Liver (tissue), 9 donors: Measurements from ENCODE around the gene ZMYND8. TPM values are rescaled to one million over a fixed set of nuclear protein-coding genes. Genes with fewer than 3 reads are reported as not detected.

ENCODE experiments used
- DNase-seq: peaks from one replicate; pipeline ENCODE4 v3.0.0-alpha.2; 2017; ENCODE audit warnings: low spot score
- H3K27ac ChIP-seq, 2 donors: one replicate each; pipeline ENCODE4 v1.7.0; 2013; ENCODE audit warnings: inconsistent platforms in 2 of 2, low read length in 2 of 2, control low read depth in 1 of 2, low read depth in 1 of 2, mild to moderate bottlenecking in 1 of 2
- H3K27me3 ChIP-seq, 4 donors: one replicate each; pipeline versions ENCODE4 v1.6.1 to v1.7.0; 2013; ENCODE audit warnings: low read length in 3 of 4, inconsistent platforms in 1 of 4, mild to moderate bottlenecking in 1 of 4, moderate library complexity in 1 of 4; ENCODE audit not compliant: control insufficient read depth in 4 of 4, insufficient read depth in 4 of 4
- H3K36me3 ChIP-seq, 4 donors: one replicate each; pipeline versions ENCODE4 v1.6.1 to v1.7.0; 2013; ENCODE audit warnings: low read length in 3 of 4, mild to moderate bottlenecking in 3 of 4, low read depth in 1 of 4, moderate library complexity in 1 of 4; ENCODE audit not compliant: control insufficient read depth in 4 of 4, insufficient read depth in 3 of 4
- H3K4me1 ChIP-seq, 4 donors: one replicate each; pipeline versions ENCODE4 v1.6.1 to v1.7.0; 2013; ENCODE audit warnings: low read length in 3 of 4, mild to moderate bottlenecking in 3 of 4, moderate library complexity in 1 of 4; ENCODE audit not compliant: control insufficient read depth in 4 of 4, insufficient read depth in 4 of 4
- H3K4me3 ChIP-seq, 3 donors: one replicate each; pipeline versions ENCODE4 v1.6.1 to v1.7.0; 2013; ENCODE audit warnings: low read length in 3 of 3, control low read depth in 1 of 3, low read depth in 1 of 3, mild to moderate bottlenecking in 1 of 3
- H3K9ac ChIP-seq, 2 donors: one replicate each; pipeline ENCODE4 v1.7.0; 2013; ENCODE audit warnings: low read length in 2 of 2, mild to moderate bottlenecking in 2 of 2, moderate library complexity in 2 of 2, control low read depth in 1 of 2, low read depth in 1 of 2
- H3K9me3 ChIP-seq, 4 donors: one replicate each; pipeline versions ENCODE4 v1.6.1 to v1.7.0; 2013; ENCODE audit warnings: low read length in 3 of 4; ENCODE audit not compliant: control insufficient read depth in 4 of 4
- EGR1 ChIP-seq, 2 donors: IDR thresholded peaks; 2 replicates each; pipeline ENCODE4 v1.6.1; 2016 to 2018; ENCODE audit warnings: antibody characterized with exemption in 2 of 2, low read depth in 2 of 2
- FOXA1 ChIP-seq: IDR thresholded peaks from 2 replicates; pipeline ENCODE4 v1.6.1; 2016; ENCODE audit warnings: antibody characterized with exemption
- FOXA2 ChIP-seq: IDR thresholded peaks from 2 replicates; pipeline ENCODE4 v1.6.1; 2016; ENCODE audit warnings: antibody characterized with exemption
- HNF4A ChIP-seq, 2 donors: conservative IDR thresholded peaks; 2 replicates each; pipeline ENCODE4 v1.6.1; 2016; ENCODE audit warnings: antibody characterized with exemption in 2 of 2, mild to moderate bottlenecking in 2 of 2
- HNF4G ChIP-seq: IDR thresholded peaks from 2 replicates; pipeline ENCODE4 v1.6.1; 2016; ENCODE audit warnings: antibody characterized with exemption
- JUND ChIP-seq, 2 donors: IDR thresholded peaks; 2 replicates each; pipeline ENCODE4 v1.6.1; 2016; ENCODE audit warnings: antibody characterized with exemption in 2 of 2
- NR2F2 ChIP-seq: IDR thresholded peaks from 2 replicates; pipeline ENCODE4 v1.6.1; 2016; ENCODE audit warnings: antibody characterized with exemption
- RAD21 ChIP-seq, 2 donors: IDR thresholded peaks; 2 replicates each; pipeline ENCODE4 v1.6.1; 2016; ENCODE audit warnings: antibody characterized with exemption in 2 of 2, mild to moderate bottlenecking in 2 of 2
- RXRA ChIP-seq, 2 donors: IDR thresholded peaks; 2 replicates each; pipeline ENCODE4 v1.6.1; 2017 to 2018; ENCODE audit warnings: antibody characterized with exemption in 2 of 2, mild to moderate bottlenecking in 1 of 2
- TAF1 ChIP-seq: conservative IDR thresholded peaks from 2 replicates; pipeline ENCODE4 v1.6.1; 2016; ENCODE audit warnings: antibody characterized with exemption, mild to moderate bottlenecking
- YY1 ChIP-seq: IDR thresholded peaks from 2 replicates; pipeline ENCODE4 v1.6.1; 2016; ENCODE audit warnings: antibody characterized with exemption, mild to moderate bottlenecking
- WGBS: extraction: QIAGEN DNeasy Blood & Tissue Kit; methylation state at CpG from one replicate; pipeline ENCODE4 v1.1.7; 2013; 5-methylcytosine and 5-hydroxymethylcytosine counted together
- polyA plus RNA-seq, 2 donors: library from polyadenylated mRNA; stranded (reverse) in 1 of 2; unstranded in 1 of 2; fragments of 200-250 nt in 1 of 2; fragments of >200 nt in 1 of 2; fragmentation: Nextera tagmentation in 1 of 2; extraction: Ambion mirVana in 1 of 2; gene quantifications; one replicate each; pipeline versions ENCODE4 v1.2.1 to v1.2.3, GENCODE V29; 2013 to 2015
- total RNA-seq, 2 donors: library from RNA; depleted of rRNA; stranded (reverse); fragments of >200 nt; gene quantifications; one replicate each; pipeline ENCODE4 v1.2.3, GENCODE V29; 2014
- TF ChIP-seq, protein P1 (sequence below): IDR thresholded peaks from 2 replicates; pipeline ENCODE4 v1.6.1; 2016; ENCODE audit warnings: antibody characterized with exemption
- TF ChIP-seq, protein P2 (sequence below): IDR thresholded peaks from 2 replicates; pipeline ENCODE4 v1.6.1; 2016; ENCODE audit warnings: antibody characterized with exemption, mild to moderate bottlenecking
- TF ChIP-seq, protein P3 (sequence below): fragments of 150-350 bp; IDR thresholded peaks from 2 replicates; pipeline ENCODE4 v1.5.1; 2017; ENCODE audit warnings: improper control_type of control experiment, low read depth, low read length; ENCODE audit not compliant: missing input control
- TF ChIP-seq, protein P4 (sequence below): IDR thresholded peaks from 2 replicates; pipeline ENCODE4 v1.6.1; 2016; ENCODE audit warnings: antibody characterized with exemption
- donor health status: healthy.
- donor health status: healthy.
- donor health status: healthy.
- donor health status: healthy.
- donor health status: healthy.

Gene ZMYND8
- total and polyA plus RNA-seq, 4 donors, result 3.3 to 23.5 (median 6.8) TPM

DNA sequence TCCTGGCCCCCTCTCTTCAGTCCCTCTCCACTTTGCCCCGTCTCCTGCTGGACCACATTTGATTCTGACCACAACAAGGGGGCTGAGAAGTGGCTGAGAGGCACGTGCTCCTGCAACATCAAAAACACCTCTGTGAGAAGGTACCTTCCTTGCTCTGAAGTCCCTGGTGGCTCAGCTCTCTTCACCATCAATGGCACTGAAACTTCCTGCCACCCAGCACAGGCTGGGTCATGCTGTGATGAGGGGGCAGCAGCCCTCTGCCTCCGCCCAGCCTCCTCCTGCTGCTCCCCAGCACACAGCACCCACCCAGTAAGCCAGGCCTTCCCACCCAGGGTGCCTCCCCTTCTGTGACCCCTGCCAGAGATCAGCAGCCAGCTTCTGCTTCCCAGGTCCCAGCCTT is 10.3 kb downstream of the ZMYND8 start:
- H3K9ac ChIP-seq, result no peak overlapping the region
- no peaks in the 10 kb centered on the region for H3K27me3 ChIP-seq
- TF ChIP-seq EGR1 (IDR thresholded peaks at IDR 0.05; ENCODE audit: low read depth in 2 of 2), result no peak
- no peak for TF ChIP-seq RAD21 (IDR thresholded peaks at IDR 0.05)
- TF ChIP-seq JUND (IDR thresholded peaks at IDR 0.05), result no peak
- TF ChIP-seq, protein P1, sequence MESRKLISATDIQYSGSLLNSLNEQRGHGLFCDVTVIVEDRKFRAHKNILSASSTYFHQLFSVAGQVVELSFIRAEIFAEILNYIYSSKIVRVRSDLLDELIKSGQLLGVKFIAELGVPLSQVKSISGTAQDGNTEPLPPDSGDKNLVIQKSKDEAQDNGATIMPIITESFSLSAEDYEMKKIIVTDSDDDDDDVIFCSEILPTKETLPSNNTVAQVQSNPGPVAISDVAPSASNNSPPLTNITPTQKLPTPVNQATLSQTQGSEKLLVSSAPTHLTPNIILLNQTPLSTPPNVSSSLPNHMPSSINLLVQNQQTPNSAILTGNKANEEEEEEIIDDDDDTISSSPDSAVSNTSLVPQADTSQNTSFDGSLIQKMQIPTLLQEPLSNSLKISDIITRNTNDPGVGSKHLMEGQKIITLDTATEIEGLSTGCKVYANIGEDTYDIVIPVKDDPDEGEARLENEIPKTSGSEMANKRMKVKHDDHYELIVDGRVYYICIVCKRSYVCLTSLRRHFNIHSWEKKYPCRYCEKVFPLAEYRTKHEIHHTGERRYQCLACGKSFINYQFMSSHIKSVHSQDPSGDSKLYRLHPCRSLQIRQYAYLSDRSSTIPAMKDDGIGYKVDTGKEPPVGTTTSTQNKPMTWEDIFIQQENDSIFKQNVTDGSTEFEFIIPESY, result no peak
- TF ChIP-seq, protein P2, sequence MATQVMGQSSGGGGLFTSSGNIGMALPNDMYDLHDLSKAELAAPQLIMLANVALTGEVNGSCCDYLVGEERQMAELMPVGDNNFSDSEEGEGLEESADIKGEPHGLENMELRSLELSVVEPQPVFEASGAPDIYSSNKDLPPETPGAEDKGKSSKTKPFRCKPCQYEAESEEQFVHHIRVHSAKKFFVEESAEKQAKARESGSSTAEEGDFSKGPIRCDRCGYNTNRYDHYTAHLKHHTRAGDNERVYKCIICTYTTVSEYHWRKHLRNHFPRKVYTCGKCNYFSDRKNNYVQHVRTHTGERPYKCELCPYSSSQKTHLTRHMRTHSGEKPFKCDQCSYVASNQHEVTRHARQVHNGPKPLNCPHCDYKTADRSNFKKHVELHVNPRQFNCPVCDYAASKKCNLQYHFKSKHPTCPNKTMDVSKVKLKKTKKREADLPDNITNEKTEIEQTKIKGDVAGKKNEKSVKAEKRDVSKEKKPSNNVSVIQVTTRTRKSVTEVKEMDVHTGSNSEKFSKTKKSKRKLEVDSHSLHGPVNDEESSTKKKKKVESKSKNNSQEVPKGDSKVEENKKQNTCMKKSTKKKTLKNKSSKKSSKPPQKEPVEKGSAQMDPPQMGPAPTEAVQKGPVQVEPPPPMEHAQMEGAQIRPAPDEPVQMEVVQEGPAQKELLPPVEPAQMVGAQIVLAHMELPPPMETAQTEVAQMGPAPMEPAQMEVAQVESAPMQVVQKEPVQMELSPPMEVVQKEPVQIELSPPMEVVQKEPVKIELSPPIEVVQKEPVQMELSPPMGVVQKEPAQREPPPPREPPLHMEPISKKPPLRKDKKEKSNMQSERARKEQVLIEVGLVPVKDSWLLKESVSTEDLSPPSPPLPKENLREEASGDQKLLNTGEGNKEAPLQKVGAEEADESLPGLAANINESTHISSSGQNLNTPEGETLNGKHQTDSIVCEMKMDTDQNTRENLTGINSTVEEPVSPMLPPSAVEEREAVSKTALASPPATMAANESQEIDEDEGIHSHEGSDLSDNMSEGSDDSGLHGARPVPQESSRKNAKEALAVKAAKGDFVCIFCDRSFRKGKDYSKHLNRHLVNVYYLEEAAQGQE, result no peak
- TF ChIP-seq NR2F2, result no peak
- TF ChIP-seq HNF4G, result no peak
- no peak for TF ChIP-seq RXRA (IDR thresholded peaks at IDR 0.05)
- TF ChIP-seq, protein P3, sequence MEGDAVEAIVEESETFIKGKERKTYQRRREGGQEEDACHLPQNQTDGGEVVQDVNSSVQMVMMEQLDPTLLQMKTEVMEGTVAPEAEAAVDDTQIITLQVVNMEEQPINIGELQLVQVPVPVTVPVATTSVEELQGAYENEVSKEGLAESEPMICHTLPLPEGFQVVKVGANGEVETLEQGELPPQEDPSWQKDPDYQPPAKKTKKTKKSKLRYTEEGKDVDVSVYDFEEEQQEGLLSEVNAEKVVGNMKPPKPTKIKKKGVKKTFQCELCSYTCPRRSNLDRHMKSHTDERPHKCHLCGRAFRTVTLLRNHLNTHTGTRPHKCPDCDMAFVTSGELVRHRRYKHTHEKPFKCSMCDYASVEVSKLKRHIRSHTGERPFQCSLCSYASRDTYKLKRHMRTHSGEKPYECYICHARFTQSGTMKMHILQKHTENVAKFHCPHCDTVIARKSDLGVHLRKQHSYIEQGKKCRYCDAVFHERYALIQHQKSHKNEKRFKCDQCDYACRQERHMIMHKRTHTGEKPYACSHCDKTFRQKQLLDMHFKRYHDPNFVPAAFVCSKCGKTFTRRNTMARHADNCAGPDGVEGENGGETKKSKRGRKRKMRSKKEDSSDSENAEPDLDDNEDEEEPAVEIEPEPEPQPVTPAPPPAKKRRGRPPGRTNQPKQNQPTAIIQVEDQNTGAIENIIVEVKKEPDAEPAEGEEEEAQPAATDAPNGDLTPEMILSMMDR, result no peak
- TF ChIP-seq FOXA1, result no peak
- TF ChIP-seq HNF4A (conservative IDR thresholded peaks at IDR 0.05), result no peak
- no peak for TF ChIP-seq FOXA2
- 97% methylated on average over 3 of the region's 3 CpGs for WGBS
- H3K4me3 ChIP-seq, result no peak overlapping the region
- H3K27ac ChIP-seq, result no peak overlapping the region
- DNase-seq, result no peak
- no peaks in the 10 kb centered on the region for H3K9me3 ChIP-seq
- peaks cover 0 to 23% (median 13%) of the 10 kb centered on the region in 4 donors for H3K4me1 ChIP-seq
- H3K36me3 ChIP-seq, result peaks cover 0 to 3% (median 1%) of the 10 kb centered on the region in 4 donors

DNA sequence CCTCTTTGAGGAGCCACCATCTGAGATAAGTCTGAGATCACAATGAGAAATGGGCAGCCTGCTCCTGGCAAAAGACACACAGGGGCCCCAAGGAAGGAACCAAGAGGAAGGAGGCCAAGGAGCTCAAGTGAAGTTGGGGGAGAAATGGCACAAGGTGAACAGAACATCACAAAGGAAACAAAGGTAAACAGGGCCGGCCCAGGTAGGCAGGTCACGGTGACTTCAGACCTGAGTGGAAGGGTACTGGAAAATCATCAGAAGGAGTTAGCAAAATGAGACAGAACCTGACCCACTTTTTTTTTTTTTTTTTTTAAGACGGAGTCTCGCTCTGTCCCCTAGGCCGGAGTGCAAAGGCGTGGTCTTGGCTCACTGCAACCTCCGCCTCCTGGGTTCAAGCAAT is 11.3 kb downstream of the ZMYND8 start:
- H3K4me1 ChIP-seq, result peaks cover 4 to 27% (median 19%) of the 10 kb centered on the region in 4 donors

More for the DNA sequence above, 11.3 kb downstream of the ZMYND8 start:
- H3K9ac ChIP-seq, result no peak overlapping the region
- H3K9me3 ChIP-seq, result no peaks in the 10 kb centered on the region
- 95% methylated on average over 7 of the region's 7 CpGs for WGBS
- no peak overlapping the region for H3K27ac ChIP-seq
- H3K4me3 ChIP-seq, result no peak overlapping the region
- TF ChIP-seq FOXA1, result no peak
- TF ChIP-seq, protein P3, result no peak
- no peak for TF ChIP-seq JUND (IDR thresholded peaks at IDR 0.05)
- TF ChIP-seq HNF4G, result no peak
- TF ChIP-seq NR2F2, result no peak
- TF ChIP-seq TAF1, result no peak
- no peak for TF ChIP-seq YY1
- TF ChIP-seq RAD21 (IDR thresholded peaks at IDR 0.05), result no peak
- no peak for TF ChIP-seq EGR1 (IDR thresholded peaks at IDR 0.05; ENCODE audit: low read depth in 2 of 2)
- TF ChIP-seq, protein P4, sequence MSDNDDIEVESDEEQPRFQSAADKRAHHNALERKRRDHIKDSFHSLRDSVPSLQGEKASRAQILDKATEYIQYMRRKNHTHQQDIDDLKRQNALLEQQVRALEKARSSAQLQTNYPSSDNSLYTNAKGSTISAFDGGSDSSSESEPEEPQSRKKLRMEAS, result no peak
- no peak for TF ChIP-seq HNF4A (conservative IDR thresholded peaks at IDR 0.05)
- H3K27me3 ChIP-seq, result no peaks in the 10 kb centered on the region
- H3K36me3 ChIP-seq, result peaks cover 0 to 3% (median 1%) of the 10 kb centered on the region in 4 donors
- no peak for DNase-seq
